HK-2 (cell line): ENCODE results near the gene CEP57L1.
"Not testable (repeated sequence)": the region's sequence is repeated elsewhere in the genome, so short reads cannot be mapped to it uniquely, and the experiment has no call there.

Experiments used
- DNase-seq: peaks from one replicate; pipeline ENCODE4 v3.0.0-alpha.2; 2018; ENCODE audit not compliant: unreplicated experiment

Gene CEP57L1

GRCh38 chr6:109172101-109172746 lies 76.9 kb downstream of the CEP57L1 start:
- no peak for DNase-seq

- DNase-seq = no peak
Observed at GRCh38 chr6:109174916-109175315, 79.6 kb downstream of the CEP57L1 start.

GRCh38 chr6:109178921-109179320 lies 83.6 kb downstream of the CEP57L1 start:
- no peak for DNase-seq

- DNase-seq = no peak
Observed at GRCh38 chr6:109179507-109179906, 84.2 kb downstream of the CEP57L1 start.

- no peak for DNase-seq
Observed at GRCh38 chr6:109182578-109182977, 87.3 kb downstream of the CEP57L1 start.

GRCh38 chr6:109183109-109183650 lies 87.9 kb downstream of the CEP57L1 start:
- DNase-seq = no peak

- DNase-seq = no peak
Observed at GRCh38 chr6:109184638-109185037, 89.3 kb downstream of the CEP57L1 start.

GRCh38 chr6:109186012-109186411 lies 90.7 kb downstream of the CEP57L1 start:
- DNase-seq = no peak

DNA sequence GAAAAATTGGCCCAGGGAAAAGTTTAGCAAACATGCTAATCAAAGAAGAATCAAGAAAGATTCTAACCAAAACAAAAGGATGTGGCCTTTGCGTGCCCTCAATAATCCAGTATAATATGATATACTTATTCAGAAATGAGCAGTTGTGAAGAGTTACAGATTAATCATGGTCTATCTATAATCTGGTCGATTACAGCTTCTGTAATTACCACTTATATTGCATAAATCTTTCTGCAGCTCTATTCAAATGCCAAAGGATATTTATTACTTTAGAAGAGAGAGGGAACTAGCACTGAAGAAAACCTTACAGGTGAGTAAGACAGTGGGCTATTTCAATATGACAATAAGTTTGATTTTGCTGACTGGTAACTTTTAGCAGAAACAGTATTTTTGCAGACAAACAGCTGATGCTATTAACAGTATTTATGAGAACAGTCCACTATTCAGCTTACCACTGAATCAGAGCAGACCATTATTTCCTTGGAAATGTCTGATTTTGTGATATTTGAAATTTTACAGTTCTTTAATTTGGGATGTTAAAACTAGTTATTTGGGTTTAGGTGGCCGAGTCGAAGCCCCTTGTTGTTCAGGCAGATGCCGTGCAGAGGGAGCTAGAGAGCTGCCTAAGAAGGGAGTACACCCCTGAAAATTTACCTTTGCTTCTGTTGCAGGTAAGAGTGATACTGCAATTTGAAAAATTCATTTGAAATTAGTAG lies 92.2 kb downstream of the CEP57L1 start:
- DNase-seq = peak; percentile 15

GRCh38 chr6:109188115-109188411 lies 92.8 kb downstream of the CEP57L1 start:
- DNase-seq = no peak

GRCh38 chr6:109191368-109191767 lies 96.1 kb downstream of the CEP57L1 start:
- DNase-seq = not testable (repeated sequence)

GRCh38 chr6:109192865-109193264 lies 97.6 kb downstream of the CEP57L1 start:
- DNase-seq = no peak

- DNase-seq = no peak
Observed at GRCh38 chr6:109194880-109195279, 99.6 kb downstream of the CEP57L1 start.

DNA sequence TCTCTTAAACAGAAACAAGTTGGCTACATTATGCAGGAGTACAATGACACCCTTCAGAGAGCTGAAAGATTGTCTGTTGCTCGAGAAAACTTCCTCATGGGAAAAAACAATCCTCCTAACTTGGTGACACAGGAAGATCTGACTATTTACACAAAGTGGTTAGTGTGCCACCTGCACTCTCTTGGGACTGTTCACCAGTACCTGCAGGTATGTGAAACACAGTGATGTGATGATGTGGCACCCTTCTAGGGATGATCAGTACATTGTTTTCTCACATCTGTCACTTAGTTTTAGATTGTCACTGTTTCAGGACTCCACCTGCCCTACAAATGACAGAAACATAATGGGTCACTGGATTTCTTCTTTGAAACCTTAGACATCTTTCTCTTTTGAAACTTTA lies 101.8 kb downstream of the CEP57L1 start:
- DNase-seq = no peak

- DNase-seq = no peak
Observed at GRCh38 chr6:109202409-109203264, 107.3 kb downstream of the CEP57L1 start.

- no peak for DNase-seq
Observed at GRCh38 chr6:109204511-109204910, 109.2 kb downstream of the CEP57L1 start.

DNA sequence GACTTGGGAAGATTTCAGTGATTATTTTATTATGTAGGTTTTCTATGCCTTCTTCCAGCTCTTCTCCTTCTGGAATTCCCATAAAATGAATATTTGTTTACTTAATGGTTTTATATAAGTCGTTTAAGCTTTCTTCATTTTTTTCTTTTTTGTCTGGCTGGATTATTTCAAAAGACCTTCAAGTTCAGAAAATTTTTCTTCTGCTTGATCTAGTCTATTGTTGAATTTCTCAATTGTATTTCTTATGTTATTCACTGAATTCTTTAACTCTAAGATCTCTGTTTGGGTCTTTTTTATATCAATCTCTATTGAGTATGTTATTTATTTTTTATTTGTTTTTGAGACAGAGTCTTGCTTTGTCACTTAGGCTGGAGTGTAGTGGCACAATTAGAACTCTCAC lies 117.4 kb downstream of the CEP57L1 start:
- no peak for DNase-seq
